ENCODE data around the gene SYNC. TPM values are rescaled to one million over a fixed set of nuclear protein-coding genes. Genes with fewer than 3 reads are reported as not detected.

Gene SYNC
- total and polyA plus RNA-seq, 12 donors: 3.2 to 35.4 (median 6.8) TPM

DNA sequence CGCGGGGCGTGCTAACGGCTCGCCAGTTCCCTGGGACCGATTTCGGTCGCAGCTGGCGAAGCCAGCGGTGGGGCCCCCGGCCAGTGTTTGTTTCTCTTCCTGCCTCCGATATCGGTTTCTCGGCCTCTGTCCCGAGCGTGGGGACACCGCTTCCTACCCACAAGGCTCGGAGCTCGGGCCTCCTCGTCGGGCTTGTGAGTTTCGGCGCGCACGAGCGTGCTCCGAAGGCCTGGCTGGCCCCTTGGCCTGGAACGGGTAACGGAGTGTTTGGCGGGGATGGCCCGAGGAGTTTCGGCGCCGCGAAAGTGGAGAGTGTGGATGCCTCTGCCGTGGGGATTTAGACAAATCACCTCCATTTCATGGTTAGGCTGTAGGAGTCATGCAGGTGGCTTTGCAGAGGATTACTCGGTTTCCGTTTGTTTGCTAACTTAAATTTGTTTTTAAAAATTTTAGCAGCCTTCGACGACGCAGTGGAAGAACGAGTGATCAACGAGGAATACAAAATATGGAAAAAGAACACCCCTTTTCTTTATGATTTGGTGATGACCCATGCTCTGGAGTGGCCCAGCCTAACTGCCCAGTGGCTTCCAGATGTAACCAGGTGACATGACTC lies 51.0 kb downstream of the SYNC start:
- Histone ChIP-seq H3K27ac (peak overlapping the region; percentile 92 to 99 (median 97)), H3K4me3 (peak overlapping the region; percentile 36 to 73 (median 64)), H3K36me3 (replicated peaks in 1 of 2) (peaks cover 0 to 29% of the 10 kb centered on the region in 2 donors), H3K9me3 (replicated peaks in 1 of 3) (no peaks in the 10 kb centered on the region), H3K27me3 (no peaks in the 10 kb centered on the region), H3K4me1 (replicated peaks in 1 of 2) (peaks cover 33 to 64% of the 10 kb centered on the region in 2 donors)
- 1 to 7% (median 4%) methylated on average over 15 to 43 of the region's 43 CpGs for WGBS, 4 donors
- no peak for DNase-seq
- TF ChIP-seq, protein P1, sequence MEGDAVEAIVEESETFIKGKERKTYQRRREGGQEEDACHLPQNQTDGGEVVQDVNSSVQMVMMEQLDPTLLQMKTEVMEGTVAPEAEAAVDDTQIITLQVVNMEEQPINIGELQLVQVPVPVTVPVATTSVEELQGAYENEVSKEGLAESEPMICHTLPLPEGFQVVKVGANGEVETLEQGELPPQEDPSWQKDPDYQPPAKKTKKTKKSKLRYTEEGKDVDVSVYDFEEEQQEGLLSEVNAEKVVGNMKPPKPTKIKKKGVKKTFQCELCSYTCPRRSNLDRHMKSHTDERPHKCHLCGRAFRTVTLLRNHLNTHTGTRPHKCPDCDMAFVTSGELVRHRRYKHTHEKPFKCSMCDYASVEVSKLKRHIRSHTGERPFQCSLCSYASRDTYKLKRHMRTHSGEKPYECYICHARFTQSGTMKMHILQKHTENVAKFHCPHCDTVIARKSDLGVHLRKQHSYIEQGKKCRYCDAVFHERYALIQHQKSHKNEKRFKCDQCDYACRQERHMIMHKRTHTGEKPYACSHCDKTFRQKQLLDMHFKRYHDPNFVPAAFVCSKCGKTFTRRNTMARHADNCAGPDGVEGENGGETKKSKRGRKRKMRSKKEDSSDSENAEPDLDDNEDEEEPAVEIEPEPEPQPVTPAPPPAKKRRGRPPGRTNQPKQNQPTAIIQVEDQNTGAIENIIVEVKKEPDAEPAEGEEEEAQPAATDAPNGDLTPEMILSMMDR (IDR thresholded peaks at IDR 0.05): no peak
- no peak for TF ChIP-seq POLR2A (IDR thresholded peaks at IDR 0.05)
- intact Hi-C loops (cut with DNase I): no loop called here

DNA sequence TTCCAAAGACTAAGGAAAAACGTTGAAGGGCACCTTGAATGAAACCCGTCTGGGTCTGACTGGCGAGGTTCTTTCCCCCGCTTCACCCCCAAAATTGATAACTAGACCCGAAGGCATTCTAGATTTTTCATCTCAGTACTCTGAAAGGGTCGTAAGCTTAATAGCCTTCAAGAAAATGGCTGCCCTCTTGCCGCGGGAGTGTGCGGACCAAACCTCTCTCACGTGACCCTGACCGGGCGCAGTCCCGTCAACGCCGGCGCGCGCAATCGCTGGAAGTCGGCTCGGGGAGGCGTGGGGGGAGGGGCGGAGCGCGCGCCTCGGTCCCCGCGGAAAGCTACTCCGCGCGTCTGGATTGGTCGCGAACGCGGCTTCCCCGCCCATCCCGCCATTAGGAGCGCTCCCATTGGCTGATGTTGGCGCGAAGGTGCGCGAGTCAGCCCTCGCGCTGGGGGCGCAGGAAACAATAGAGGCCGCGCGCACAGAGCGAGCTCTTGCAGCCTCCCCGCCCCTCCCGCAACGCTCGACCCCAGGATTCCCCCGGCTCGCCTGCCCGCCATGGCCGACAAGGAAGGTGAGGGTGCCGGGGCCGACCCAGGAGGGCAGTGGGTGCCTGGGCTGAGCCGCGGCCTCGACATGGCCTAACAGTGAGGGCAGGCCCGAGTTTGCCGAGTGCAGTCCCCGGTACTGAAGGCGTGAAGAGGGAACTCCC lies 51.7 kb downstream of the SYNC start, which contains the start of gene RBBP4:
TSS of gene RBBP4 (plus strand) at position 457 of the 709 bp plus-strand sequence. CDS start at position 556, 99 bp downstream.
- Histone ChIP-seq H3K27ac (peak within 1 kb of the TSS; percentile 92 to 99 (median 97)), H3K36me3 (replicated peaks in 1 of 2) (peaks cover 0 to 22% of the 10 kb centered on the region in 2 donors), H3K4me3 (peak within 1 kb of the TSS; percentile 62 to 81 (median 70)), H3K27me3 (no peaks in the 10 kb centered on the region), H3K9me3 (replicated peaks in 1 of 3) (no peaks in the 10 kb centered on the region), H3K4me1 (replicated peaks in 1 of 2) (peaks cover 33 to 58% of the 10 kb centered on the region in 2 donors)
- 0 to 1% (median 0%) methylated on average over 8 to 67 of the region's 67 CpGs for WGBS, 4 donors
- intact Hi-C loops (cut with DNase I): no loop called here
- TF ChIP-seq, protein P1 (IDR thresholded peaks at IDR 0.05): peak in 2 of 6 experiments; percentile 14 to 29
- TF ChIP-seq POLR2A (IDR thresholded peaks at IDR 0.05): peak; percentile 73 to 80
- peak; percentile 98 to 99 (median 98) for DNase-seq

DNA sequence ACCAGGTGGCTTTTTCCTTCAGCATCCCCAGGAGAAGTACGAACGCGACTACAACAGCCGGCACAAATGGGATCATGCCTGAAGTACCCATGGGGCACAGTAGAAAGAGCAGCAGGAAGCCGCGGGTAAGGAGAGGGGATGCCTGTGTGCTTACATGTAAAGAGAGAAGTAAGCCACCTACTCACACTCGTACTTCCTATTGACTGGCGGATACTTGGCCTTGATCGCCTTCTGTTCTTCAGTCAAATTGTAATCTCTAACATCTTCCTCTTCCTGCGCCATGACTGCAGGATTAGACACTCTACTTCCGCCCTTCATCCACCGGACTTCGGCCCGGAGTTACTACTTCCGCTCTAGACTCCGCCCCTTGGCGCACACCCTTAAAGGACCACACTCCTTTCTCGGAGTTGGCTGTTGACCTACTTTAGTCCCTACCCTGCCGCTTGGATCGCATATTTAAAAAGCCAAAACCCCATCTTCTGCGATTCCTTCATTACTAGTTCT lies 52.3 kb downstream of the SYNC start, which contains the start of gene ZBTB8OS:
TSS of gene ZBTB8OS (minus strand) at position 303 of the 504 bp plus-strand sequence. CDS start at position 282, 21 bp downstream.
- intact Hi-C loops (cut with DNase I): no loop called here
- 0 to 1% (median 0%) methylated on average over 19 to 21 of the region's 21 CpGs for WGBS, 4 donors
- DNase-seq: peak; percentile 90 to 97 (median 96)
- H3K36me3 ChIP-seq (replicated peaks in 1 of 2): peaks cover 0 to 21% of the 10 kb centered on the region in 2 donors
- H3K9me3 ChIP-seq (replicated peaks in 1 of 3): no peaks in the 10 kb centered on the region
- TF ChIP-seq POLR2A (IDR thresholded peaks at IDR 0.05): peak; percentile 56 to 86
- TF ChIP-seq, protein P1 (IDR thresholded peaks at IDR 0.05): no peak
- H3K4me1 ChIP-seq (replicated peaks in 1 of 2): peaks cover 28 to 52% of the 10 kb centered on the region in 2 donors
- peak within 1 kb of the TSS; percentile 92 to 99 (median 97) for H3K27ac ChIP-seq
- H3K27me3 ChIP-seq: no peaks in the 10 kb centered on the region
- H3K4me3 ChIP-seq: peak within 1 kb of the TSS; percentile 62 to 81 (median 70)

Data from adrenal gland (tissue), 12 donors.